Measurements from ENCODE around the gene PRRC2B. TPM values are rescaled to one million over a fixed set of nuclear protein-coding genes. Genes with fewer than 3 reads are reported as not detected.

Gene PRRC2B
- total and polyA plus RNA-seq, 12 donors, result 26.4 to 153 (median 126) TPM

- 15 to 20% methylated on average over 9 of the region's 9 CpGs for WGBS, 2 donors
- no peaks in the 10 kb centered on the region for H3K9me3 ChIP-seq
Observed at GRCh38 chr9:131406563-131407436, 12.9 kb downstream of the PRRC2B start.

GRCh38 chr9:131407717-131408195, 13.9 kb downstream of the PRRC2B start:
- no peaks in the 10 kb centered on the region for H3K27me3 ChIP-seq
- H3K27ac ChIP-seq, result peak overlapping the region in 9 of 10 donors; percentile 68 to 89 (median 78)
- intact Hi-C loops (cut with DNase I), result no loop called here

More at GRCh38 chr9:131406563-131407436, 12.9 kb downstream of the PRRC2B start:
- peaks cover 0 to 5% (median 0%) of the 10 kb centered on the region in 9 donors for H3K36me3 ChIP-seq
- no peak for DNase-seq
- no peaks in the 10 kb centered on the region for H3K27me3 ChIP-seq
- intact Hi-C loops (cut with DNase I), result no loop called here
- TF ChIP-seq CTCF (IDR thresholded peaks at IDR 0.05), result no peak
- peak in 1 of 8 donors; percentile 20 for ATAC-seq
- peaks cover 50 to 100% (median 97%) of the 10 kb centered on the region in 9 donors for H3K4me1 ChIP-seq
- peak overlapping the region in 6 of 10 donors; percentile 1 to 34 (median 22) for H3K4me3 ChIP-seq
- peak overlapping the region; percentile 39 to 89 (median 78) for H3K27ac ChIP-seq

GRCh38 chr9:131409458-131409992, 15.6 kb downstream of the PRRC2B start:
- WGBS, 2 donors, result 37 to 39% methylated on average over 7 of the region's 7 CpGs
- Histone ChIP-seq H3K4me1 (peaks cover 31 to 100% (median 91%) of the 10 kb centered on the region in 9 donors), H3K4me3 (no peak overlapping the region), H3K27ac (peak overlapping the region in 8 of 10 donors; percentile 37 to 89 (median 57)), H3K36me3 (peaks cover 0 to 13% (median 0%) of the 10 kb centered on the region in 9 donors), H3K27me3 (no peaks in the 10 kb centered on the region), H3K9me3 (no peaks in the 10 kb centered on the region)
- DNase-seq (no peak), ATAC-seq (no peak)
- intact Hi-C loops (cut with DNase I), result no loop called here
- TF ChIP-seq CTCF (IDR thresholded peaks at IDR 0.05), result no peak

More at GRCh38 chr9:131407717-131408195, 13.9 kb downstream of the PRRC2B start:
- H3K4me3 ChIP-seq, result peak overlapping the region in 6 of 10 donors; percentile 1 to 34 (median 20)
- peaks cover 45 to 100% (median 96%) of the 10 kb centered on the region in 9 donors for H3K4me1 ChIP-seq
- peak; percentile 46 to 77 (median 64) for ATAC-seq
- DNase-seq, result peak; percentile 30 to 66
- peaks cover 0 to 5% (median 0%) of the 10 kb centered on the region in 9 donors for H3K36me3 ChIP-seq
- WGBS, 2 donors, result 8 to 9% methylated on average over 13 of the region's 13 CpGs
- H3K9me3 ChIP-seq, result no peaks in the 10 kb centered on the region
- TF ChIP-seq CTCF (IDR thresholded peaks at IDR 0.05), result peak in 8 of 9 donors; percentile 16 to 60 (median 40)

GRCh38 chr9:131410044-131410491, 16.2 kb downstream of the PRRC2B start:
- no peak for DNase-seq
- Histone ChIP-seq H3K27me3 (no peaks in the 10 kb centered on the region), H3K36me3 (peaks cover 0 to 13% (median 0%) of the 10 kb centered on the region in 9 donors), H3K4me3 (no peak overlapping the region), H3K4me1 (peaks cover 28 to 100% (median 91%) of the 10 kb centered on the region in 9 donors), H3K9me3 (no peaks in the 10 kb centered on the region), H3K27ac (peak overlapping the region in 8 of 10 donors; percentile 37 to 89 (median 58))
- intact Hi-C loops (cut with DNase I), result no loop called here
- no peak for TF ChIP-seq CTCF (IDR thresholded peaks at IDR 0.05)
- WGBS, 2 donors, result 25 to 29% methylated on average over 7 of the region's 7 CpGs
- ATAC-seq, result no peak
